Measurements from ENCODE around the gene FLVCR2.
A peak's percentile ranks its signal among the peaks of the same experiment; 100 is the strongest.

Gene FLVCR2

DNA sequence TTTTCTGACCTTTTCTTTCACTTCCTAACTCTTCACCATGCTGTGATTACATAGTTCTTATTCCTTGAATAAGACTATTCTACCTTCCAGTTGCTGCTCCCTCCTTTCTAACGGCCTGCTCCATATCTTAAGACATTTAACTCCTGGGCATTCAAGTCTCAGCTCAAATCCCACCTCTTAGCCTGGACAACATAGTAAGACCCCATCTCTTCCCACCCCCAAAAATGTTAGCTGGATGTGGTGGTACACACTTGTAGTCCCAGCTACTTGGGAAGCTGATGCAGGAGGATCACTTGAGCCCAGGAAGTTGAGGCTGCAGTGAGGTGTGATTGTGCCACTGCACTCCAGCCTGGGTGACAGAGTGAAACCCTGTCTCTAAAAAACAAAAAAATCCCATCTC, 71.4 kb downstream of the FLVCR2 start:
- no peak for ATAC-seq (ENCODE audit: low read depth)
- H3K36me3 ChIP-seq (ENCODE audit: low read depth) = peaks cover 57% of the 10 kb centered on the region
- TF ChIP-seq, protein P1, sequence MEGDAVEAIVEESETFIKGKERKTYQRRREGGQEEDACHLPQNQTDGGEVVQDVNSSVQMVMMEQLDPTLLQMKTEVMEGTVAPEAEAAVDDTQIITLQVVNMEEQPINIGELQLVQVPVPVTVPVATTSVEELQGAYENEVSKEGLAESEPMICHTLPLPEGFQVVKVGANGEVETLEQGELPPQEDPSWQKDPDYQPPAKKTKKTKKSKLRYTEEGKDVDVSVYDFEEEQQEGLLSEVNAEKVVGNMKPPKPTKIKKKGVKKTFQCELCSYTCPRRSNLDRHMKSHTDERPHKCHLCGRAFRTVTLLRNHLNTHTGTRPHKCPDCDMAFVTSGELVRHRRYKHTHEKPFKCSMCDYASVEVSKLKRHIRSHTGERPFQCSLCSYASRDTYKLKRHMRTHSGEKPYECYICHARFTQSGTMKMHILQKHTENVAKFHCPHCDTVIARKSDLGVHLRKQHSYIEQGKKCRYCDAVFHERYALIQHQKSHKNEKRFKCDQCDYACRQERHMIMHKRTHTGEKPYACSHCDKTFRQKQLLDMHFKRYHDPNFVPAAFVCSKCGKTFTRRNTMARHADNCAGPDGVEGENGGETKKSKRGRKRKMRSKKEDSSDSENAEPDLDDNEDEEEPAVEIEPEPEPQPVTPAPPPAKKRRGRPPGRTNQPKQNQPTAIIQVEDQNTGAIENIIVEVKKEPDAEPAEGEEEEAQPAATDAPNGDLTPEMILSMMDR (IDR thresholded peaks at IDR 0.05; ENCODE audit: poor library complexity, severe bottlenecking) = no peak
- no peaks in the 10 kb centered on the region for H3K27me3 ChIP-seq (ENCODE audit: insufficient read depth, poor library complexity, severe bottlenecking)
- H3K4me1 ChIP-seq (ENCODE audit: insufficient read depth, poor library complexity, severe bottlenecking) = peaks cover 25% of the 10 kb centered on the region
- H3K27ac ChIP-seq (ENCODE audit: poor library complexity, severe bottlenecking) = no peak overlapping the region
- no peaks in the 10 kb centered on the region for H3K9me3 ChIP-seq (ENCODE audit: severe bottlenecking)
- H3K4me3 ChIP-seq (ENCODE audit: severe bottlenecking) = no peak overlapping the region
- no peak for DNase-seq (ENCODE audit: low spot score)

DNA sequence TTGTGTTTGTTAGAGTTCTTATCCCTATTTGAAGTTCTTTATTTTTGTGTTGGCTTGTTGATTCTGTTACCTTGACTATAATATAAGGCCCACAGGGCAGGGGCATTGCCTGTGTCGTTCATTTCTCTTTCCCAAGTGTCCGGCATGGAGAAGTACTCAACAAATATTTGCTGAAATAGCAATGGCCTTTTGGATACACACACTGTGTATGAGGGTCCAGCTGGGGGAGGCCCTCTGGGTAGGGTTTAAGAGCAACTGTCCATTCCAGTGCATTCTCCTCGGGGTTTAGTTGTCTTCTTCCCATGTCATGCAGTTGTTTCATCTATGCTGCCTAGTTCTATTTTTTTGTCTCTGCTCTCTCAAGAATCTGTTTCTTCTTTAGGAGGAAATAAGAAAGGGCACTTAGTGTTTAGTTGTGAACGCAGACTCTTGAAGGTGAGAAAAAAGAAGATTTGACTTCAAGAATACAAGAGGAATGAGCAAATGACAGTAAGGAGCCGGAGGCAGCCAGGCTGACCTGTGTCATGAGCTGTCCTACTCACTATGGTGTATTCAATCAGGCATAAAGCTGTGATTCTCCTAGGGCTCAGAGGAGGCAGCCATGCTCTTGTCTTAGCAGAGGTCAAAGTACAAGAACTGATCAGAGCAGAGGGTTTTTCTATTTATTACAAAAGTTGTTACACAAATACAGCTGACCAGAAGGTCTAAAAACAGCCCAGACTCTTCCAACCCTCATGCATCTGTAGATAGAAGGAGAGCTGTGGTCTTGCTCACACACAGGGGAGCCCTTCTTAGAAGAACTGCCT, 72.0 kb downstream of the FLVCR2 start:
- no peak for ATAC-seq (ENCODE audit: low read depth)
- TF ChIP-seq, protein P1 (IDR thresholded peaks at IDR 0.05; ENCODE audit: poor library complexity, severe bottlenecking) = no peak
- Histone ChIP-seq H3K4me3 (ENCODE audit: severe bottlenecking) (no peak overlapping the region), H3K27me3 (ENCODE audit: insufficient read depth, poor library complexity, severe bottlenecking) (no peaks in the 10 kb centered on the region), H3K4me1 (ENCODE audit: insufficient read depth, poor library complexity, severe bottlenecking) (peaks cover 25% of the 10 kb centered on the region), H3K36me3 (ENCODE audit: low read depth) (peaks cover 64% of the 10 kb centered on the region), H3K27ac (ENCODE audit: poor library complexity, severe bottlenecking) (no peak overlapping the region), H3K9me3 (ENCODE audit: severe bottlenecking) (no peaks in the 10 kb centered on the region)
- no peak for DNase-seq (ENCODE audit: low spot score)

DNA sequence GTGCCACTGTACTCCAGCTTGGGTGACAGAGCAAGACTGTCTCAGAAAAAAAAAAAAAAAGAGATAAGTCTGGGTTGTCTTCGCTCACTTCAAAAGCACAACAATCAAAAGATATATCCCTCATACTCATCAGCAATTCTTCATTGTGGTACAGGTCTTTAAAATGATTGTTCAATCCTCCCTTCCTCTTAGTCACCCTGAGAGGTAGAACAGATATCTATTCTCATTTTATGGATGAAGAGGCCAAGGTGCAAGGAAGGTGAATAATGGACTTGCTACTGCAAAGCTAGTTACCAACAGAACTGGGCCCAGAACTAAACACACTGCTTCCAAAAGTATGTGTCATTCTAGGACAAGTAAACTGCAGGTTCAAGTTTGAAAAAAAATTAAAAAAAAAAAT, 75.1 kb downstream of the FLVCR2 start:
- H3K36me3 ChIP-seq (ENCODE audit: low read depth) = peaks cover 93% of the 10 kb centered on the region

DNA sequence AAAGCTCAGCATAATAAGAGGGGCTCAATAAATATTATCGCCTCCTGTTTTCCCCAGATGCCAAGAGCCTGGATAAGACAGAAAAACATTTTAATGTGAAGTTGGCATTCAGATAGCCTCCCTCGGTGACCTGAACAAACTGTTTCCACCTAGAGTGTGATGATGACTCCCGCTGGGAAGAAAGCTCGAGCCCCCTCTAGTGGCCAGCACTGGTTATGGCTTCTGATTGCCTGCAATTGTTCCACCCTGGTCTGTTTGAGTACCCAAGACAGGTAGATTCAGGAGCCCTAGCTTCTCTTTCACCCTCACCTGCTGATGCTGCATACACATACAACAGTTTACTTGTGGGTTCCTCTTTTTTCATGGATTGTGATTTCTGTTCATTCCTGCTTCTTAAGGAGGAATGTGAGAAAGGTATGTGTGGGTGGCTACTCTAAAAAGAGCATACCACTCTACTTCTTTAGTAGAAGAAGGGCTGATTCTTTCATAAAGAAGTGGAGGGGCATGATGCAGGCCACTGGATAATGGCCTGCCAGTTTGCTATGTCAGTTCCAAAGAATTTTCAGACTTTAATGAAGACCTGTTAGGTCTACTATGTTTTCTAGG, 75.8 kb downstream of the FLVCR2 start:
- TF ChIP-seq, protein P1 (IDR thresholded peaks at IDR 0.05; ENCODE audit: poor library complexity, severe bottlenecking) = peak; percentile 99
- H3K27ac ChIP-seq (ENCODE audit: poor library complexity, severe bottlenecking) = no peak overlapping the region
- H3K9me3 ChIP-seq (ENCODE audit: severe bottlenecking) = no peaks in the 10 kb centered on the region
- ATAC-seq (ENCODE audit: low read depth) (peak; percentile 94), DNase-seq (ENCODE audit: low spot score) (no peak)
- no peaks in the 10 kb centered on the region for H3K27me3 ChIP-seq (ENCODE audit: insufficient read depth, poor library complexity, severe bottlenecking)
- H3K4me3 ChIP-seq (ENCODE audit: severe bottlenecking) = no peak overlapping the region
- H3K36me3 ChIP-seq (ENCODE audit: low read depth) = peaks cover 95% of the 10 kb centered on the region
- peaks cover 3% of the 10 kb centered on the region for H3K4me1 ChIP-seq (ENCODE audit: insufficient read depth, poor library complexity, severe bottlenecking)

More for the DNA sequence above, 75.1 kb downstream of the FLVCR2 start:
- no peaks in the 10 kb centered on the region for H3K9me3 ChIP-seq (ENCODE audit: severe bottlenecking)
- no peaks in the 10 kb centered on the region for H3K27me3 ChIP-seq (ENCODE audit: insufficient read depth, poor library complexity, severe bottlenecking)
- H3K4me3 ChIP-seq (ENCODE audit: severe bottlenecking) = no peak overlapping the region
- peaks cover 6% of the 10 kb centered on the region for H3K4me1 ChIP-seq (ENCODE audit: insufficient read depth, poor library complexity, severe bottlenecking)
- no peak for ATAC-seq (ENCODE audit: low read depth)
- TF ChIP-seq, protein P1 (IDR thresholded peaks at IDR 0.05; ENCODE audit: poor library complexity, severe bottlenecking) = no peak
- no peak for DNase-seq (ENCODE audit: low spot score)
- no peak overlapping the region for H3K27ac ChIP-seq (ENCODE audit: poor library complexity, severe bottlenecking)

DNA sequence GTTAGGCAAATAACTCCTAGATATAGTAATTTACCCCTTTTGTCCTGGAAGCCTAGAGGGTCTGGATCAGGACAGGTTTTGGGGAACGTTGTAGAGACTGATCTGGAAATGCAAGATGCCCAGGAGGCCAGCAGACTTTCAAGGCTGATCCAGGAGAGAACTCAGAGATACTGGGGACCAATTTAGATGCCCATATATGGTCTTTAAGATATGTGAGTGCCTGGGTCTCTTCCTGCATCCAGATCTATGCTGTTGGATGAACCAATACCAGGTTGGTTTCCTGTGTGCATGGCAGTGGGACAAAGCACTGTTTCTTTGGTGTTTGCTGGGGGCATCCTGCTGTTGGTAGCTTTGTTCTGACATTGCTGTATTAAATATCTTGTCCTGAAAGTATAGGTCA, 76.8 kb downstream of the FLVCR2 start:
- peaks cover 2% of the 10 kb centered on the region for H3K4me1 ChIP-seq (ENCODE audit: insufficient read depth, poor library complexity, severe bottlenecking)
- TF ChIP-seq, protein P1 (IDR thresholded peaks at IDR 0.05; ENCODE audit: poor library complexity, severe bottlenecking) = no peak
- H3K36me3 ChIP-seq (ENCODE audit: low read depth) = peaks cover 85% of the 10 kb centered on the region
- no peak for DNase-seq (ENCODE audit: low spot score)
- H3K4me3 ChIP-seq (ENCODE audit: severe bottlenecking) = no peak overlapping the region
- ATAC-seq (ENCODE audit: low read depth) = no peak
- H3K9me3 ChIP-seq (ENCODE audit: severe bottlenecking) = no peaks in the 10 kb centered on the region
- no peaks in the 10 kb centered on the region for H3K27me3 ChIP-seq (ENCODE audit: insufficient read depth, poor library complexity, severe bottlenecking)
- no peak overlapping the region for H3K27ac ChIP-seq (ENCODE audit: poor library complexity, severe bottlenecking)

All from RWPE2 (cell line).